NCI-H69 (cell line): ENCODE measurements around the gene TKFC.

Experiments used
- DNase-seq: peaks from one replicate; lab custom pipeline; 2025; lab: John Stamatoyannopoulos, UW

TKFC gene

GRCh38 chr11:61345954-61346843, 13.2 kb downstream of the TKFC start:
- no peak for DNase-seq

DNA sequence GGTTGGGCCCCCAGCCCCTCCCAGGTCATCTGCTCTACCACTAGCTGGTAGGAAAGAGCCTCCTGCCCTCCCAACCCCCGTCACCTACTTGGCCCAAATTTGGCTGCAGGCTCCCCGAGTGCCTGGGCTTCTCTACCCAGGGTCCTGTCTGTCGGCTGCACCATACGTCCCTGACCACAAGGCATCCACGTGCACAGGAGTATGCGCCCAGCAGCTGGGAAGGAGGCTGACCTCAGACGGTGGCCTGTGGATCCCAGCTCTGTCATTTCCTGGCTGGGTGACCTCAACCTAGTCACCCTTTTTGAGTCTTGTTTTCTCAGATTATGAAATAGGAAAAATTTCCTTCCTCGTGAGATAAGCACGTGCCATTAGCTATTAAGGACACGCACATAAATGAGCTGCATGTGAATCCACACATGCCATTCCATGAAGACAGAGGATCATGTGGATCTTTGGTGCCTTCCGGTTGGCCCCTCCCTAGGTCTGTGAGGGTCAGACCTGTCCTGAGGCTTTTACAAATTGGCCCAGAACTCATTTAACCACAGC, 15.0 kb downstream of the TKFC start:
- DNase-seq: no peak

DNA sequence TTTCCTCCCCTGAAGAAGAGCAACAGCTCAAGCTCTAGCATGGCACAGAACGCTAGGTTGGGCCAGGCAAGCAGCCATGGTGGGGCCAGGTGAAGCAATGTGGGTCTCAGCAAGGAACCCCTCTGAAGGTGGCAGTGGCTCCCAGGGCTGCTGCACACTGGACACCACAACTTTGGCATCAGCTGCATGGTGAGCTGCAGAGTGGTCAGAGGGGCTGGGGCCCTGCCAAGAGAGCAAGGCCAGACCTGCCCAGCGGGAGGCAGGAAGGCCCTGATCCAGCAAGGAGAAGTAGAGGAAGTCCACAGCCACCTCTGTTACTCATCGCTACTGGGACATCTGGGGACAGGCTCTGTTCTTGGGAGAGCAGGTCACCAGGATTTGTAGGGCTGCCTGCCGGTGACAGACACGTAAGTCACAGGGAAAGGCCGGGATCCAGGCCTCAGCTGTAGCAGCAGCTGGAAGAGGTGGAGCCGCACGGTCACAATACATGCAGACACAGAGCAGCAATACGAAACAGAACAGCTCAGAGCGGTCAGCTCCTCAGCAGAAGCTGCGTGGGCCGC, 16.2 kb downstream of the TKFC start:
- no peak for DNase-seq

GRCh38 chr11:61349916-61350315, 16.9 kb downstream of the TKFC start:
- DNase-seq: no peak

GRCh38 chr11:61350336-61350735, 17.3 kb downstream of the TKFC start:
- DNase-seq: no peak

DNA sequence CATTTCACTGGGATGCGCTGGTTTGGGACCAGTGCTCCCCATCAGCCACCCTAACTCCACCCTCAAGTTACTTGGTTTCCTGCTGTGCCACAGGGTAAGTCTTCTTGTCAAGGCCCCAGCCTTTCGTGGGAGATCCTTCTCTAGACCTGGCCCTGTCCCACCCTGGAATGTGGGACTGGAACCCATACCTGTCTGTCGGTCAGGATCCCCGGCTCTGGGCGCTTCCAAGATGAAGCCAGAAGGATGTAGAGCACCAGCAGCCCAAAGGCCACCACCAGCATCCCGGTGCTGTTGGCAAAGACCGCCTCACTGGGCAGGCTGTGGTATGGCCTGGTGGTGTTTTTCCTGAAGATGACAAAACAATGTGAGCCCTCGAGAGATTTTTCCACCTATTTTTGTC, 17.8 kb downstream of the TKFC start:
- DNase-seq: no peak

GRCh38 chr11:61352038-61352437, 19.0 kb downstream of the TKFC start:
- DNase-seq: no peak

- no peak for DNase-seq
Observed at GRCh38 chr11:61353131-61354067, 20.4 kb downstream of the TKFC start.

- DNase-seq: no peak
Observed at GRCh38 chr11:61354208-61354607, 21.2 kb downstream of the TKFC start.

GRCh38 chr11:61356706-61357105, 23.7 kb downstream of the TKFC start:
- DNase-seq: no peak

DNA sequence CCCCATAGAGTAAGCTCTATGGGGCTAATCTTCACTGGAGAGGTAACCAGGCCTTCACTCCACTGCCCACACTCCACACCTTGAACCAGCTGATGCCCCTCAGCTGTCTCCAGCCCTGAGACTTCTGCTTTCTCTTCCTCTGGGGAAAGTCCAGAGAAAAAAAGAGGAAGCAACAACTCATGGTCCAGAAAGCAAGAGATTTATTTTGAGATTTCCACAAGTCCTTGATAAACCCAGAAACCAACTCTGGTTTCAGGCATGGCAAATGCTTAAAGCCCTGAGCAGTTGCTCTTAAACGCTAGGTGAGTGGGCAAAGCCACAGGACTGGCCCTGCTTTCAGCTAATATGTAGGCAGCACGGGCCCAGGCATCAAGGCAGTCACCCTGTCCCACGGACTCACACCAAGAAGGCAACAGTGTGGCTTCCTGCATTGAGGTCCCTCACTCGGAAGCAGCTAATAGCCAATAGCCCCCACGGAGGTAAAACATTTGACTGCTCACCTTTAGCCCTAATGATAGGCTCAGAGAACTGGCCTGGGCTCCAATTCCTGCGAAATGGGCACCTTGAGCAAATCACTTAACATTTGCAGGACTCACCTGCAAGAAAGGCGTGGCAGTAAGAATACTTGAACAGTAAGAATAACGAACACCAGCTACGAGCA, 24.3 kb downstream of the TKFC start:
- no peak for DNase-seq

DNA sequence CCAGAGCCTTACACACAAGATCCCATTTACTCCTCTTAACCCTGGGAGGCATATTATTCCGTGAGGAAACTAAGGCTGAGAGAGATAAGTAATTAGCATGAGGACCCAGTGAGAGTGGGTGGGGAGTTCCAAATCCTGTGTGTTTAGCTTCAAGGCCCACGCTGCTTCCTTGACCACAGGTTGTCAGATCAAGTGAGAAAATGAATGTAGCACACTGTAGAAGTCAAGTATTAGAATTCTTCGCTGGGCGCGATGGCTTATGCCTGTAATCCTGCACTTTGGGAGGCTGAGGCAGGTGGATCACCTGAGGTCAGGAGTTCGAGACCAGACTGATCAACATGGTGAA, 24.8 kb downstream of the TKFC start:
- DNase-seq: no peak

GRCh38 chr11:61358566-61358965, 25.5 kb downstream of the TKFC start:
- no peak for DNase-seq

- DNase-seq: no peak
Observed at GRCh38 chr11:61359516-61359915, 26.5 kb downstream of the TKFC start.

GRCh38 chr11:61361237-61361740, 28.3 kb downstream of the TKFC start:
- peak; percentile 59 for DNase-seq

GRCh38 chr11:61361741-61362541, 28.9 kb downstream of the TKFC start, which contains the start of the genes CYB561A3 and TMEM138:
CYB561A3 (minus strand) TSS chr11:61361882; CDS start chr11:61356713, 5,169 bp downstream.
TMEM138 (plus strand) TSS chr11:61362374; CDS start chr11:61364391, 2,017 bp downstream.
- DNase-seq: peak; percentile 98

GRCh38 chr11:61362542-61362875, 29.5 kb downstream of the TKFC start:
- peak; percentile 70 for DNase-seq

DNA sequence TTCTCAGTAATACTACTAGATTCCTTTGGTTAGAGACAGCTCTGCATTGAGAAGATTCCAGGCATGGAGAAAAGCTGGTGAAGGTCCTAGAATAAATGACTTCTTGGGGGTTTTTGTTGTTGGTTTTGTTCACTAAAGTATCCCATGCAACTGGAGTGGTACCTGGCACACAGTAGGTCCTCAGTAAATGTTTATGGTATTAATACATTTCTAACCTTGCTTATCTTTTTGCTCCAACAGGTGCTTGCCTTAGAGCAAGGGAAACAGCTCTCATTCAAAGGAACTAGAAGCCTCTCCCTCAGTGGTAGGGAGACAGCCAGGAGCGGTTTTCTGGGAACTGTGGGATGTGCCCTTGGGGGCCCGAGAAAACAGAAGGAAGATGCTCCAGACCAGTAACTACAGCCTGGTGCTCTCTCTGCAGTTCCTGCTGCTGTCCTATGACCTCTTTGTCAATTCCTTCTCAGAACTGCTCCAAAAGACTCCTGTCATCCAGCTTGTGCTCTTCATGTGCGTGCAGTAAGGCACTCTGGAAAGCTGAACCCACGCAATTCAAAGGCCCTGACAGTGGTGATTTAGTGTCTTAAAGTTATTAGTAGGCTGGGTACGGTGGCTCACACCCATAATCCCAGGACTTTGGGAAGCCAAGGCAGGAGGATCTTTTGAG, 31.1 kb downstream of the TKFC start:
- no peak for DNase-seq

GRCh38 chr11:61367406-61367805, 34.4 kb downstream of the TKFC start:
- no peak for DNase-seq

- DNase-seq: no peak
Observed at GRCh38 chr11:61368646-61369045, 35.6 kb downstream of the TKFC start.
